ENCODE data around the gene SLC22A1.

The SLC22A1 gene

DNA sequence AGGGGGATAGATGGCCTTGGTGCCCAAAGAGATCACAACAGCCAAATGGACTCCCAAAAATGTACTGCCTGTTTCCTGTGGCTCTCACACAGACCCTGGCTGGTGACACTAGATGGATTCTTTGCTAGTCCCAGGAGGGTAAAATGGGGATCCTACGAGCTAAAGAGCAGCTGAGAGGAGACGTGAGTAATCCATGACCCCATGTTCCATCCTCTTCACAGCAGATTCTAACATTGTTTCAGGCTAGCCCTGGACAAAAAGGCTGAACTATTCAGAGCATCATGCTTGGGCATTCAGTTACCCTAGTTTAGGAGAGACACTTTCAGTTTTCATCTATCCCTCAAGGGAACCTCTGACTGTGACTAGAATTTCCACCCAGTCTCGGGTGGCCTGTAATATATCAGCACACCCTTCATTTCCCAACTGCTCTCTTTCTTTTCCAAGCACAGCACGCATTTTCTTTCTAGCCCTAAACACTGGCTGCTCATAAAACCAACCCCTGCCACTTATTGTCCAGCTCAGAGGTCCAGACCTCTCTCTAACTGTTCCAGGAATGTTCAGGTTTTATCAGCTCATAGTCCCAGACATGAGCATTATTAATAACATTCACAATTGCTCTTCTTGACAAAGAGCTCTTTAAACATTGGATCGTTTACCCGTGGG is 48.5 kb downstream of the SLC22A1 start:
- H3K4me1 ChIP-seq (ENCODE audit: control insufficient read depth, insufficient read depth, low read length), result 0 out of 2 replicates have a peak, but pooled peaks cover 3% of the 10 kb centered on the region
- CTCF ChIA-PET, result no interaction called here
- no peaks in the 10 kb centered on the region for H3K36me3 ChIP-seq (ENCODE audit: control insufficient read depth in 2 of 2, insufficient read depth in 1 of 2, low read length in 2 of 2)
- H3K9me3 ChIP-seq (ENCODE audit: control insufficient read depth, insufficient read depth, low read depth, low read length), result no peaks in the 10 kb centered on the region
- H3K4me3 ChIP-seq (ENCODE audit: low read depth, low read length), result no peak overlapping the region
- TF ChIP-seq FEZF1 (tag by site-specific recombination; IDR thresholded peaks at IDR 0.05), result peak; percentile 55
- TF ChIP-seq, protein P1, sequence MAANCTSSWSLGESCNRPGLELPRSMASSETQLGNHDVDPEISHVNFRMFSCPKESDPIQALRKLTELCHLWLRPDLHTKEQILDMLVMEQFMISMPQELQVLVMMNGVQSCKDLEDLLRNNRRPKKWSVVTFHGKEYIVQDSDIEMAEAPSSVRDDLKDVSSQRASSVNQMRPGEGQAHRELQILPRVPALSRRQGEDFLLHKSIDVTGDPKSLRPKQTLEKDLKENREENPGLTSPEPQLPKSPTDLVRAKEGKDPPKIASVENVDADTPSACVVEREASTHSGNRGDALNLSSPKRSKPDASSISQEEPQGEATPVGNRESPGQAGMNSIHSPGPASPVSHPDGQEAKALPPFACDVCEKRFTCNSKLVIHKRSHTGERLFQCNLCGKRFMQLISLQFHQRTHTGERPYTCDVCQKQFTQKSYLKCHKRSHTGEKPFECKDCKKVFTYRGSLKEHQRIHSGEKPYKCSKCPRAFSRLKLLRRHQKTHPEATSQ (tag by site-specific recombination; IDR thresholded peaks at IDR 0.05), result no peak
- no peak overlapping the region for H3K27ac ChIP-seq (ENCODE audit: extremely low read depth, low read depth, low read length)
- POLR2A ChIA-PET, result no interaction called here

DNA sequence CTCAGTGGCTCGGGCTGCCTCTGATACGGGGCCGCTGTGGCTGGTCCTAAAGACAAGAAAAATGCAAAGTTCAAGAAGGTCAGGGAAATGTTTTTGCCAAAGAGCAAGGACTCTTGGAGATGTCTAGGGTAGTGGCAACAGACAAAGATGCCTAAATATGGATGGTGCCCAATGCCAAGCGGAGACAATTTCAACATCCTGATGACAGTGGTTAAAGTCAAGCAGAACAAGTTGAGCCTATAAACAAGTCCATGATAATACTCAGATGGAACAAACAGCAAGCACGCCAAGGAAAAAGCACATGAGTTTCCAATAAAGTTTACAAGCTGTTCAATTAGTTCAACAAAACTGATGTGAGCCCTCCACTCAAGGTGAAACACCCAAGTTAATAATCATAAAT is 51.1 kb downstream of the SLC22A1 start:
- no peak for TF ChIP-seq ZNF521 (tag by site-specific recombination; IDR thresholded peaks at IDR 0.05)
- TF ChIP-seq, protein P2, sequence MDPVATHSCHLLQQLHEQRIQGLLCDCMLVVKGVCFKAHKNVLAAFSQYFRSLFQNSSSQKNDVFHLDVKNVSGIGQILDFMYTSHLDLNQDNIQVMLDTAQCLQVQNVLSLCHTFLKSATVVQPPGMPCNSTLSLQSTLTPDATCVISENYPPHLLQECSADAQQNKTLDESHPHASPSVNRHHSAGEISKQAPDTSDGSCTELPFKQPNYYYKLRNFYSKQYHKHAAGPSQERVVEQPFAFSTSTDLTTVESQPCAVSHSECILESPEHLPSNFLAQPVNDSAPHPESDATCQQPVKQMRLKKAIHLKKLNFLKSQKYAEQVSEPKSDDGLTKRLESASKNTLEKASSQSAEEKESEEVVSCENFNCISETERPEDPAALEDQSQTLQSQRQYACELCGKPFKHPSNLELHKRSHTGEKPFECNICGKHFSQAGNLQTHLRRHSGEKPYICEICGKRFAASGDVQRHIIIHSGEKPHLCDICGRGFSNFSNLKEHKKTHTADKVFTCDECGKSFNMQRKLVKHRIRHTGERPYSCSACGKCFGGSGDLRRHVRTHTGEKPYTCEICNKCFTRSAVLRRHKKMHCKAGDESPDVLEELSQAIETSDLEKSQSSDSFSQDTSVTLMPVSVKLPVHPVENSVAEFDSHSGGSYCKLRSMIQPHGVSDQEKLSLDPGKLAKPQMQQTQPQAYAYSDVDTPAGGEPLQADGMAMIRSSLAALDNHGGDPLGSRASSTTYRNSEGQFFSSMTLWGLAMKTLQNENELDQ (tag by site-specific recombination; IDR thresholded peaks at IDR 0.05; ENCODE audit: low read depth), result no peak
- no peak for TF ChIP-seq ZNF596 (tag by site-specific recombination; IDR thresholded peaks at IDR 0.05)
- no peak for TF ChIP-seq ZNF433 (tag by site-specific recombination; IDR thresholded peaks at IDR 0.05; ENCODE audit: low read depth)
- TF ChIP-seq GLI4 (tag by site-specific recombination; IDR thresholded peaks at IDR 0.05), result no peak
- no peak for TF ChIP-seq ZNF175 (tag by site-specific recombination; IDR thresholded peaks at IDR 0.05)
- TF ChIP-seq GLIS1 (tag by site-specific recombination; IDR thresholded peaks at IDR 0.05), result no peak
- no peak for TF ChIP-seq SETDB1 (IDR thresholded peaks at IDR 0.05; ENCODE audit: insufficient read length, low read length)
- TF ChIP-seq ZNF76 (tag by site-specific recombination; IDR thresholded peaks at IDR 0.05; ENCODE audit: borderline replicate concordance, low read depth), result no peak
- no peak for TF ChIP-seq SALL2 (tag by site-specific recombination; IDR thresholded peaks at IDR 0.05; ENCODE audit: borderline replicate concordance)
- TF ChIP-seq, protein P3, sequence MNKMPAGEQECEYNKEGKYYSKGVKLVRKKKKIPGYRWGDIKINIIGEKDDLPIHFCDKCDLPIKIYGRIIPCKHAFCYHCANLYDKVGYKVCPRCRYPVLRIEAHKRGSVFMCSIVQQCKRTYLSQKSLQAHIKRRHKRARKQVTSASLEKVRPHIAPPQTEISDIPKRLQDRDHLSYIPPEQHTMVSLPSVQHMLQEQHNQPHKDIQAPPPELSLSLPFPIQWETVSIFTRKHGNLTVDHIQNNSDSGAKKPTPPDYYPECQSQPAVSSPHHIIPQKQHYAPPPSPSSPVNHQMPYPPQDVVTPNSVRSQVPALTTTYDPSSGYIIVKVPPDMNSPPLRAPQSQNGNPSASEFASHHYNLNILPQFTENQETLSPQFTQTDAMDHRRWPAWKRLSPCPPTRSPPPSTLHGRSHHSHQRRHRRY (tag by site-specific recombination; IDR thresholded peaks at IDR 0.05), result no peak
- TF ChIP-seq, protein P4, sequence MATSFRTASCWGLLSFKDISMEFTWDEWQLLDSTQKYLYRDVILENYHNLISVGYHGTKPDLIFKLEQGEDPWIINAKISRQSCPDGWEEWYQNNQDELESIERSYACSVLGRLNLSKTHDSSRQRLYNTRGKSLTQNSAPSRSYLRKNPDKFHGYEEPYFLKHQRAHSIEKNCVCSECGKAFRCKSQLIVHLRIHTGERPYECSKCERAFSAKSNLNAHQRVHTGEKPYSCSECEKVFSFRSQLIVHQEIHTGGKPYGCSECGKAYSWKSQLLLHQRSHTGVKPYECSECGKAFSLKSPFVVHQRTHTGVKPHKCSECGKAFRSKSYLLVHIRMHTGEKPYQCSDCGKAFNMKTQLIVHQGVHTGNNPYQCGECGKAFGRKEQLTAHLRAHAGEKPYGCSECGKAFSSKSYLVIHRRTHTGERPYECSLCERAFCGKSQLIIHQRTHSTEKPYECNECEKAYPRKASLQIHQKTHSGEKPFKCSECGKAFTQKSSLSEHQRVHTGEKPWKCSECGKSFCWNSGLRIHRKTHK (tag by site-specific recombination; IDR thresholded peaks at IDR 0.05), result no peak
- no peak for TF ChIP-seq TCF7L2 (IDR thresholded peaks at IDR 0.05; ENCODE audit: borderline replicate concordance, low read depth, low read length)
- H3K4me3 ChIP-seq (ENCODE audit: low read depth, low read length), result no peak overlapping the region
- POLR2A ChIA-PET, result no interaction called here
- H3K27ac ChIP-seq (ENCODE audit: extremely low read depth, low read depth, low read length), result no peak overlapping the region
- no peaks in the 10 kb centered on the region for H3K9me3 ChIP-seq (ENCODE audit: control insufficient read depth, insufficient read depth, low read depth, low read length)
- 0 out of 2 replicates have a peak, but pooled peaks cover 2% of the 10 kb centered on the region for H3K4me1 ChIP-seq (ENCODE audit: control insufficient read depth, insufficient read depth, low read length)
- no peaks in the 10 kb centered on the region for H3K36me3 ChIP-seq (ENCODE audit: control insufficient read depth in 2 of 2, insufficient read depth in 1 of 2, low read length in 2 of 2)
- CTCF ChIA-PET, result no interaction called here
